GM18526 (cell line): Measurements from ENCODE around the gene ZBTB2.

Experiments used
- POLR2A ChIP-seq: IDR thresholded peaks from 3 replicates; pipeline ENCODE4 v1.6.1; 2011; ENCODE audit not compliant: insufficient read length; ENCODE audit errors: extremely low read depth

Gene ZBTB2

DNA sequence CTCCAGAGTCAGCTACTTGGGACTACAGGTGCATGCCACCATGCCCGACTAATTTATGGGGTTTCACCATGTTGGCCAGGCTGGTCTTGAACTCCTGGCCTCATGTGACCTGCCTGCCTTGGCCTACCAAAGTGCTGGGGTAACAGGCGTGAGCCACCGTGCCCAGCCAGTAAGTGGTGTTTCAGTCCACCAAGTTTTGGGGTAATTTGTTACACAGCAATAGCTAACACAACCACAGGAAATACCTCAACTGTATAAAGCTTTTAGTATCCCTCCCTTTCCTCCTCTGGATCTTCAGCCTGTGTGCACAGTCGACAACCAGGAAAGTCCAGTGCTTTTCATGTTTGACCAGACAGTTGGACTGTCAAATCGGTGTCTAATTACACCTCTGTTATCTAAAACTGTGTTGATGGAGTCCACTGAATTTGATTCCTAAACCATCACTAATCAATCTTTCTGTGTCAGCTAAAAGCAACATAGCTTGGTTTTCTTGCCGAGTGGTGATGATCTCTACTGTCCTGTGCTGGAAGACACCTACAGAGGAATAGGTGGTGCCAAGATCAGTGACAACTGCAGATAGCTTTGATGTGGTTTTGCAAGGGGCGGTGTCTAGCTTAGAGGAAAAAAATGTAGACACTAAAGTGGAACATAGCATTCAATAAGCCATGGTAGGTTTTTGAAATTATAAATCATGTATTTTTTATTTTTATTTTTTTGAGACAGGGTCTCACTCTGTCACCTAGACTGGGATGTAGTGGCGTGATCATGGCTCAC is 22.2 kb upstream of the ZBTB2 start:
- TF ChIP-seq POLR2A: no peak

DNA sequence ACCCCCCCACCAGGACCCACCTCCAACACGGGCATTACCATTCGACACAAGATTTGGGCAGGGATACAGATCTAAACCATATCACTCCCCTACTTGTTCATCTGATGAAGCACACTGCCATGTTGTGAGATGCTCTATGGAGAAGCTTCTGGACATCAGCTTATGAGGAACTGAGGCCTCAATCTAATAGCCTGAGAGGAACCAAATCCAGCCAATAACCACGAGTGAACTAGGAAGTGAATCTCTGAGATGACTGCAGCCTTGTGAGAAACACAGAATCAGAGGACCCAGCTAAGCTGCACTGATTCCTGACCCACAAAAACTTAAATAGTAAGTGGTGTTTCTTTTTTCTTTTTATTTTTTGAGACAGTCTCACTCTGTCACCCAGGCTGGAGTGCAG is 21.6 kb upstream of the ZBTB2 start:
- no peak for TF ChIP-seq POLR2A

DNA sequence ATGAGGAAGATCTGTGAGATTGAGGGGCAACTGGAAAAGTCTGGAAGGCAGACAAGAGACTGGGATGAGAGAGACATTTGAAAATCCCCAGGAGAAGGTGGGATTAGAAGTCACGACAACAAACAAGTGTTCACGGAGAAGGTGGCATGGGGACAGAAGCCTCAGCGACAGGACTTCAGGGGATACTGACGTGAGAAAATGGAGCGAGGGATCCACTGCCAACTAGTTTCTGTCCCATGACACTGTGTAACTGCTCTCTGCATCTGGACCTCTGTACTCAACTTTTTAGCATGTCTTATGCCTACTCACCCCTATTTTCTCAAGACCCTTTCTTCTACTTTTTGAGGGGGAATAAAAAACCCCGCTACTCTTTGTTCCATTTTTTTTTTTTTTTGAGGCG is 18.3 kb upstream of the ZBTB2 start:
- TF ChIP-seq POLR2A: no peak

DNA sequence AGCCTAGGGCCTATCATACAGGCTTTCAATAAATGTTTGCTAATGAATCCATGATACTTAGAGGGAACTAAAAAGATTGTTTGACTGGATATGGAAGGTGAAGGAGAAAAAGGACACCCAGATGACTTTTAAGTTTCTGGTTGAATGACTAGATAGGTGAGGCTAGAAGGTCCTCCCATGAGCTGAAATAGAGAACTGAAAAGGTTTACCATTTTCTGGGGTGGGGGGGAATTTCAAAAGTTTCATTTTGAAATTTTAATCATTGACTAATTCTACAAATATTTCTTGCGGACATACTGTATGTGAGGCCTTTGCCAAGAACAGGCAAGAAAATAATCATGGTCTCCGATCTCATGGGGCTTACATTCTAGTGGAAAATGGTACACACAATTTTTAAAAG is 17.9 kb upstream of the ZBTB2 start:
- TF ChIP-seq POLR2A: no peak

DNA sequence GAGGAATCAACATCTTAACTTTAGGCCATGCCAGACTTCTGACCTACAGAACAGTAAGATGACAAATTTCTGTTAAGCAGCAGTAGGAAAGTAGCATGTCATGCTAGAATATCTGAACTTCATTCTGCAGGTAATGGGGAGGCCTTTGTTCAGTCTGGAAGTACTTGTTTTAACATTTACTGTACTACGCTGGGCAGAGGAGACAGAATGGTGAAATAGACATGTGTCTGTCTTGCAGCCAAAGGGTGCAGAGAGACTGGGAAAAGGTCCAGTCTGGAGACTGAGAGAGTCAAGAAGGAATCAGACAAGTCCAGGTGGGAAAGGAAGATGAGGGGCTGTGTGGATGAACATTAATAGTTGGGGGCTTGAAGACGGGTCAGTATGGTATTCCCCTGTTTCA is 17.5 kb upstream of the ZBTB2 start:
- no peak for TF ChIP-seq POLR2A

DNA sequence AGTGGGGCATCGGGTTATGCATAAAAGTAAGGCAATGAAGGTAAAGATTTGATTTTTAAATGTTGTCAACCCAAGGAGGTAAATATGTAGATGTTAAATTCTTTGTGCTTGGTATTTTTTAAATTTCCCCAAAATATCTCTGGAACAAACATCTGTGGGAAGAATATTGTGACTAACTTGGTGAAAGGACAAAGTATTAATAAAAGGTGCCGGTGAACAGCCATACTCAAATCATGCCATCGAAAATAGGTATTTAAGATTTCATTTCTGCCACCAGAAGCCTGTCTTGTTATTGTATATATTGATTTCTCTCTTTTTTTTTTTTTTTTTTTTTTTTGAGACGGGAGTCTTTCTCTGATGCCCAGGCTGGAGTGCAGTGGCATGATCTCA is 12.6 kb upstream of the ZBTB2 start:
- TF ChIP-seq POLR2A: no peak

DNA sequence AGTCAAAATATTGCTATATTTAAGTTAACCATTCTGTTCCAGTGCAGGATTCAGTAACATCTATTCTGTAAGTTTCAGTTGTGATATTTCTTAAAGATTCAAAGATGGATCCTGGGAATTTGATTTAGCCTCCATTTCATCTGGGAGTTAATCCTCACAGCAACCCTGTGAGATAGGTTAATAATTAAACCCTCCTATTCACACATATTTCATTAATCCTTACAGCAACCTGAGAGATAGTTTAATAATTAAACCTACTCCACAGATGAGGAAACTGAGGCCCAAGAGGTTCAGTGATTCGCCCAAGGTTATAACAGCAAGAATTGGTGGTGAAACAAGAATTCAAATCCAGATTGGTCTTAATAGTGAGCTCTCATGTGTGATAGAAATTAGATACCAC is 10.9 kb upstream of the ZBTB2 start:
- TF ChIP-seq POLR2A: no peak

DNA sequence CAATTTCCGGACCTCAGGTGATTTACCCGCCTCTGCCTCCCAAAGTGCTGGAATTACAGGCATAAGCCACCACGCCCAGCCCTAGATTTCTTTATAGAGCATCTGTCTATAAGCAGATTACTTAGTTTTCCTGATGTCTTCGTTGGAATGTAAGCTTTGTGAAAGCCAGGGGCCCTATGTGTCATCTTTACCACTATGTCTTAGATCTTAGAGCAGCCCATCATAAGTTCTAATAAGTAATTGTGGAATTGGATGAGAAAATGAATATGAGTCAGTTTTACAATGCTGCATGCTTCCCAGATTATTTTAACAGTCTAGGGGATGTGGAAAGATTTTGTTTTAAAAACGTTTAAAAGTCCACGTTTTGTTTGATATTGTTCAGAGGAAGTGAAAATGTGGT is 9.1 kb upstream of the ZBTB2 start:
- no peak for TF ChIP-seq POLR2A

DNA sequence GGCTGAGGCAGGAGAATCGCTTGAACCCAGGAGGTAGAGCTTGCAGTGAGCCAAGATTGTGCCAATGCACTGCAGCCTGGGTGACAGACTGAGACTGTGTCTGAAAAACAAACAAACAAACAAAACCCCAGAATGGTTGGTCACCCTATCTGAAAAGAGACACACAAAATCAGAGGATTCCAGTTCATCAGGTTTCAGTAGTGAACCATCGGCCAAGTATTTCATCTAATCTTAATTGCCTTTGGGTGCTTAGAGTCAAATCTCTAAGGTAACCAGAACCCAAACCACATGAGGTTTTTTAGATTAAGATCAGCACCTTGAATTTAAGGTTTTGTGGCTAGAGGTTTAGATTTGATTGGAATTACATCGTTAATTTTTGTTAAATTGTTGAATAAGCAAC is 8.3 kb upstream of the ZBTB2 start:
- no peak for TF ChIP-seq POLR2A

DNA sequence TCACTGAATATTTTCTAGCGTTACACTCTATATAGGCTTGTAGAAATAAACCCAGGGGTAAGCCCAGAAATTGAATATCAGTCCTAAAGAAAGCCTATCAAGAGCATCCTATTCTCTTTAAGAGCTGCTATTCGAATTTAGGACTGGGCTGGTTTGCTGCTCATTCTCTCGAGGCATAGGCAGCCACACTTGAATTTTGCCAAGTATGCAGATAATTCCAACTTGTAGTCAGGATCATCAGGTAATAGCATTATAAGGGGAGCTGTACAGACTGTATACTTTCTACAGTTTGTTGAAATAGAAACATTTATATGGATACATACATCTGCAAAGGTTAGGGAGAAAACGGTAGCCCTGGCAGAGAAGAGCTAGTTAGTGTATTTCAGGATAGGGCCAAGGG is 2.1 kb upstream of the ZBTB2 start:
- TF ChIP-seq POLR2A: no peak

DNA sequence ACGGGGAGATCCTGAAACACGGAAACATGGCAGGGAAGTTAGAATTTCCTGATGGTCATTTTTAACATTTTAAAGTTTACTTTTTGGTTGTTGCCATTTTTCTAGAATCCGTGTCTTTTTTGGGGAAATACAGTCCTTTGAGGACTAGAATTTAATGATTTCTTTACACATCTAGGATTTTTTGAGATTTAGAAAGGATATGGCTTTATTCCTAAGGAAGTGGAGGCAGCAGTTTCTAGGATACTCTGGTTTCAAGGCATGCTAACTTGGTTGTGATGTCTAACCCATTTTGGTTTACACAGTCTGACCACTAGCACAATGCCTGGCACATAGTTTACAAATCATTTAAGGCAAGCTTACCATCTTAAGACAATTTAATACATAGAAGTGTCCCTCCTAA is 1.1 kb upstream of the ZBTB2 start:
- no peak for TF ChIP-seq POLR2A

DNA sequence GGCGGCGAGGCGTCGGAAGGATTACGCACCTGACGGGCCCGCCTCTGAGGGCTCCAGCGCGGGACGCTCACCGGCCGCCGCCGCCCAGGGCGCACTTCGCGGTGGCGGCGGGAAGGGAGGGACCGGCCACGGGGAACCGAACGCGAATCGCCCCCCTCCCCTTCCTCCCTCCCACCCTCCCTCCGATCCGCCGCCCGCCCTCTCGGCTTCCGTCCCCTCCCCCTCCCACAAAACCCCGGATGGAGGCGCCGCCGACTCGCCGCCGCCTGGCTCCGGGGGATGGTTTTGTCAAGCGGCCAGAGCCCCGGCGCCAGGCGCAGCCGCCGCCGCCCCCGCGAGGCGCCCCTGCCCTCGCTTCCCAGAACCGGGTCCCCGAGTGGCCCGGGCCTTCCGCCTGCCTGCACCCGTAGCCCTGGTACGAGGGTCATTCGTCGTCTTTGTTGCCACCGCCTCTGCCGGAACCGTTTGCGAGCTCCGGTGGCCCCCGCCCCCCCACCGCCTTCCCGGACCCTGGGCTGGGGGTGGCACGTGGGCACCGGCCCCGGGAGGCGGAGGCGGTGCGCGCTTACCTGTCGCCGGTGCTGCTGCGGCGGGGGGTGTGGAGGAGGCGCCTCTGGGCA is 398 bp downstream of the ZBTB2 start:
- TF ChIP-seq POLR2A: no peak

DNA sequence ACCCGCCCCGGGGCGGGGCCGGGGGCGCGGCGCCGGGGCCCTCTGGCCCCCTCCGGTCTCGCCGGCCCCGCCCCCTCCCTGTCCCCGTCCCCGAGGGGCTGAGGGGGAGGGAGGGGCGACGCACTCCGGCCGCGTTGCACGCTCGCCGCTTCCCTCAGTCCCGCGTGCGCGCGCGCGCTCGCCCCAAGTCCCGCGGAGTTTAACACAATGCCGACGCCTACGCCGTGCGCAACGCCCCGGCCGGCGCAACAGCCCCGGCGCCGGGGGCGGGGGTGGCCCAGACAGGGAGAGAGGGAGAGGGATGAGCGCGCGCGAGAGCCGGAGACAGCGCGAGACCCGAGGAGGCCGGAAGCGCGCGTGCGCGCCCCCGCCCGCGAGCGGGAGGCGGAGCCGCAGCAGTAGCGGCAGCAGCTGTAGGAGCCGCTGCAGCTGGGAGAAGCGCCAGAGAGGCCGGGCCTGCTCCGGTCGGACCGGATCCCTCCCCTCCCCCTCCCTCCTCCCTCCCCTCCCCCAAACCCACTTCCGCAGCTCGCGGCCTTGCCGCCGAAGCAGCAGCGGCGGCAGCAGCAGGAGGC is 996 bp downstream of the ZBTB2 start:
- TF ChIP-seq POLR2A: no peak

DNA sequence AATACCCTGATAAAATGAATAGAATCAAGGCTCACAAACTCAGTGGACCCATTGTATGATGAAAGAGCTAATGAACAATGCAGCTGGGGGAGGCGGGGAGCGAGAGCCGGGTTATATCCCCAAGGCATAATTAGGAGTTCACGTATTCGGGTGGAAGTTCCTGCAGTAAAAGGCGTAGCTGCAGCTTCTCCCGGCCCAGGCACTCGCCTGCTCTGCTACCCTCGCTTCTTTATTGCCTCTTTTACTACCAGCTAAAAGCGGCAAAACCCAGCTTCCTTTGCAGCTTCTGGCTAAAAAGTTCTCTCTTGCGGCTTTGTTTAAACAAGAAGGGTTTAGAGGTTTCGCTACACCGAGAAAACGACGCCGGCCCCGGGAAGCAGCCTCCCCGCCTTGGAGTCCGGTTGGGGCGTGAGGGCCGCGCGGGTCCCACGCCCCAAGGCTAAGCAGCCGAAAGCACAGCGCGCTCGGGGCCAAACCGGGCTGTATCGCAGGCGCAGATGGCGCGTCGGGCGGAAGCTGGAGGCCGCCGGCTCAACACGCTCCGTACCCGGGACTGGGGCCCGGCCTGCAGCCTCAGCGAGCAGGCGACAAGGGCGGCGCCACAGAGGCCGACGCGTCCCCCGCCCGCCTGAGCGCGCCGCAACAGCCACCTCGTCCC is 1.6 kb downstream of the ZBTB2 start:
- peak; percentile 92 for TF ChIP-seq POLR2A

DNA sequence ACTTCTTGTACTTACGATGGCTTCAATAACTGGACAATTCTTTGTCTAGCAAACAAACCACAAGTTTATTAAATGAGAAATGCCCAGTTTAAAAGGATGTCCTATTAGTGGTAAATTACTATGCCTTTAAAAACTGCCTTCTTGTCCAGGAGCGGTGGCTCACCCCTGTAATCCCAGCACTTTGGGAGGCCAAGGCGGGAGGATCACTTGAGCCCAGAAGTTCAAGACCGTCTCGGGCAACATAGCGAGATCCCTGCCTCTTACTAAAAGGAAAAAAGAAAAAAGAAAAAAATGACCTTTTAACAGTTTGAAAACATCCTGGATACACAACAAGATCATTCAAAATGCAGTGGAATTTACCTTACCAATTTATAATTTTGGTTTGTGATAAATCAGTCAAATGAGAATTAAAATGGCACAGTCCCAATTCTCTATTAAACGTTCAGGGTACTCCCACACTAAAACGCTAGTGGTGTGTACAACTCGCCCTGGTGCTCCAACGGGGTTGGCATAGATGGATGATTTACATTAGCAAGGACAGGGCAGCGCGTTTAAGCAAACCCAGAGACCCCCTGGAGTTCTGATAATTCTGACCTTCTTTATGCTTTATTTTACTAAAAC is 2.3 kb downstream of the ZBTB2 start:
- TF ChIP-seq POLR2A: no peak

DNA sequence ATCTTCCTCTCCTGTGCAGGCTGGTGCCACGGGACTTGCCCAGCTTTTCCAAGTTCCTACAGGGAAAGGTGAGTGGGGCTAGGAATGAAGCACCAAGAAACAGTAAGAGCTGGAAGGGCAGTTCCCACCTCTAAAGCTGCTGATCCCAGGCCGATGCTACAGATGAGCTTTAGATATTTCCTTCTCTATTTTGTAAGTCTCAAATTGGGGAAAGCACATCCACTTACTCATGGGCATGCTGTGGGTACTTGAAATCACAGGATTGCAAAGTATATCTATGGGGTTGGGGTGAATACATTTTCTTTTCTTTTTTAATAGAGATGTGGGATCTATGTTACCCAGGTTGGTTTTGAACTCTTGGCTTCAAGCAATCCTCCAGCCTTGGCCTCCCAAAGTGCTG is 3.1 kb downstream of the ZBTB2 start:
- no peak for TF ChIP-seq POLR2A
